GM12801 (cell line): ENCODE measurements around the gene STKLD1.

Experiments
- TF ChIP-seq, protein P1 (sequence below): IDR thresholded peaks from one replicate; pipeline ENCODE4 v1.5.1; 2011; ENCODE audit warnings: control low read depth; ENCODE audit not compliant: insufficient read length; ENCODE audit errors: extremely low read depth

Gene STKLD1

DNA sequence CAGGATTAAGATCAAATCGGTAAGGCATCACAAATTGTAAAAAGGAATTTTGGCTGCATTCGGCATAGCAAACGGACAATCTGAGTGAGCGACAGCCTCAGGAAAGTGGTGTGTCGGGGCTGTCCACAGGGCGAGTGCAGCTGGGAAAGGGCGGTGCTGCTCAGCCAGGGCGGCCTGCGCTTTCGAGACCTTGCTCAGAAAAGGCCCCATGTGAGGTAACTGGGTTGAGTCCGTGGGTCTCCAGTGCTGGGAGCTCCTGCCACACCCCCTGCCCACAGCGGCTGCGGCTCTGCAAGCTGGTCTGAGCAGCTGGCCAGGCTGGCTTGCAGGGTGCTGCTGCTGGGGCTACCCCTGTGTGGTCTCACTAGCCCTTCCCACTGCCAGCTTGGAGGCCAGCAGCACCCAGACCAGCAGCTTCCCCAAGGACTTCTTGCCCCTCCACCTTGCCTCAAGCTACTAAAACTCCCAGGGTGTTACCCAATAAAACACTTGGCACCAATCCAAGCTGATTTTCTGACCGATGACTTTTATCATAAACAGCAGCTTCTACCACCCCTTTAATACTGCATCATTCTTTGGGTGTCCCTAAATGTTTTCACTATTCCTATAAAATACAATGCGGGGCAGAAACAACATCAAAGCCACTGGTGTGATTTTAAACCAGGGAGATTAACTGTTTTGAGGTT lies 13.7 kb upstream of the STKLD1 start:
- TF ChIP-seq, protein P1, sequence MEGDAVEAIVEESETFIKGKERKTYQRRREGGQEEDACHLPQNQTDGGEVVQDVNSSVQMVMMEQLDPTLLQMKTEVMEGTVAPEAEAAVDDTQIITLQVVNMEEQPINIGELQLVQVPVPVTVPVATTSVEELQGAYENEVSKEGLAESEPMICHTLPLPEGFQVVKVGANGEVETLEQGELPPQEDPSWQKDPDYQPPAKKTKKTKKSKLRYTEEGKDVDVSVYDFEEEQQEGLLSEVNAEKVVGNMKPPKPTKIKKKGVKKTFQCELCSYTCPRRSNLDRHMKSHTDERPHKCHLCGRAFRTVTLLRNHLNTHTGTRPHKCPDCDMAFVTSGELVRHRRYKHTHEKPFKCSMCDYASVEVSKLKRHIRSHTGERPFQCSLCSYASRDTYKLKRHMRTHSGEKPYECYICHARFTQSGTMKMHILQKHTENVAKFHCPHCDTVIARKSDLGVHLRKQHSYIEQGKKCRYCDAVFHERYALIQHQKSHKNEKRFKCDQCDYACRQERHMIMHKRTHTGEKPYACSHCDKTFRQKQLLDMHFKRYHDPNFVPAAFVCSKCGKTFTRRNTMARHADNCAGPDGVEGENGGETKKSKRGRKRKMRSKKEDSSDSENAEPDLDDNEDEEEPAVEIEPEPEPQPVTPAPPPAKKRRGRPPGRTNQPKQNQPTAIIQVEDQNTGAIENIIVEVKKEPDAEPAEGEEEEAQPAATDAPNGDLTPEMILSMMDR = no peak

DNA sequence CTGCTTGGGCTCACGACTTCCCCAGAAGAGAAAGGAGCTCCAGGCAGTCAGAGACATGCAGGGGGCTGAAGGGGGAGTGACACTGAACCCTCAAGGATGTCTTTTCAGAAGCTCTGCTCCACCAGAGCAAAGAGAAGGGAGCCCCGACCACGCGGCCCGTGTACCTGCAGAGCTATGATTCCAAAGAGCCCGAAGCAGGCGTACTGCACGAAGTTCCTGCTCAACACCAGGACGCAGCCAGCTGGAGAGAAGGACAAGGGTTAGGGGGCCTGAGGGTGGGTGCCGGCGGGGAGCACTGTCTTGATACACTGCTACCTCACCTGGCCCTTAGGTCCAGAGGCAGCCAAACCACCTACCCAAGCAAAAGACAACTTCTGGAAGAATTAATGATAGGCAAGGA lies 9.7 kb upstream of the STKLD1 start:
- TF ChIP-seq, protein P1 = no peak

DNA sequence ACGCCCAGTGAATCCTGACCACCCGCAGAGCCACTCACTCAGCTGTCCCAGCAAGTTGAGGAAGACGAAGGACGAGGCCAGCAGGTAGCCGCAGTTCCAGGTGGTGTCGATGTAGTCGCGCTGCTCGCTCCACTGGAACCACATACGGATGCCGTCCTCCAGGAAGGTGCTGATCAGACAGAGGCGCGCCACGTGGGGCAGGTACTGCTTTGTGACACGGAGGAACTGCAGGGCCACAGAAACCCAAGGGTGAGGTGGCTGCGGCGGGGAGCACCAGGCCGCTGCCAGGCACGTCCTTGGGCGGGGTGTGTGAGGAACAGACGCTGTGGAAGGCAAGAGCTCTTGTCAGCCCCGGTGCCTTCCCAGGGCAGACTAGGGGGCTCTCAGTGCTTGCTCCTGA lies 8.9 kb upstream of the STKLD1 start:
- TF ChIP-seq, protein P1 = no peak

DNA sequence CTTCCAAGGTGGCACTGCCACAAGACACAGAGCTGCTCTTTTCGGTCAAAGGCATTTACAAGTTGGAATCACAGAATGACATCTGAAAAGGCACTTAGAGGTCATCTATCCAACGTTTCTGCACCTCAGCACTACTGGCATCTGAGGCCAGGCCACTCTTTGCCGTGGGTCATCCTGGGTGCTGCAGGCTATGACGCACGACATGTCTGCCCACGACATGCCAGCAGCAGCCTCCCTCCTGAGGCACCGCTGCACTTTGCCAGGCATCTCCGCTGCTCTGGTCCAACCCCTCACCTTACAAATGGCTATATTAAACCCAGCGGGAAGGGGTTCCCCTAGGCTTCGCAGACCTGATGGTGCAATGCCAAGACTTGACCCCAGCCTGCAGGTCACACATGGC lies 8.4 kb upstream of the STKLD1 start:
- TF ChIP-seq, protein P1 = no peak

DNA sequence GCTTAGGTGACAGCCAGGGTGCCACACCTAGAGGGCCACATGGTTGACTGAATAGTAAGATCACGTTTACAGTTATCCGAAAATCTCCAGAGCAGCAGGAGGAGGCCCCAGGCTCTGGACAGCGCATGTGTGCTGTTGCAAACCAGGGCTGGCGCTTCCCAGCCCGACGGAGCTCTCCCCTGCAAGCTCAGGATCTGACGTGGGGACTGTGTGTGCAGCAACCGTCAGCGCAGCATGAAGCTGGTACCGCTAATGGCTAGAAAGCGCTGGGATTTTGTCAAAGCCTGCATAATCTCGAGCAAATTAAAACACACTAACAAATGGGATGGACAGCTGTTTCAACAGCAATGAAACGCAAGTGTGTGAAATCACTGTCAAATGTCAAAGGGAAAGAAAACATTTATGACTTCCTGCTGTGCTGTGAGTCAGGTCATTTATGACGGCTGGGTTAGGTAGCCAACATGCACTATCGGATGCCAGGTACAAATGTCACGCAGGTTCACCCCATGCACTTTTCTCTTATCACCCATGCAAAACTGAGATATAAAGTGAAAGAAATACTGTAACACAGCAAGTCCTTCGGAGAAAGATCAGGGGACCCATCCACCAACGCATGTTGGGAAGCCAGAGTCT lies 7.8 kb upstream of the STKLD1 start:
- TF ChIP-seq, protein P1 = no peak

DNA sequence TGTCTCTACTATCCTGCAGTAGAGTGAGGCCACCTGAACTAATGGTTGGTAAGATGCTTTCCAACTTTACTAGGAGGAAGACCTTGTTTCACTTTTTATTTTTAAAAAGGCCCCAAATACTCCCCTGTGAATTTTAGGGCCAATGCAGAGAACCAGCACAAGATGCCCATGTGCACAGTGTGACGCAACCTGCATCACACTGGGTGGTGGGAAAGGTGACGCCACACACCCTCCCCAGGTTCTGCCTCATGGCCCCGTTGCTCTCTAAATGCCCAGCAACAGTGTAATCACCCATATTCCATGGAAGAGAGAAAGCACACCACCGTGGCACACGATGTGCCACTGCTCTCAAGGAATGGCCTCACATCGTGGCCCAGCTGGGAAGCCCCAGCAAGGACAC lies 6.7 kb upstream of the STKLD1 start:
- TF ChIP-seq, protein P1 = no peak

DNA sequence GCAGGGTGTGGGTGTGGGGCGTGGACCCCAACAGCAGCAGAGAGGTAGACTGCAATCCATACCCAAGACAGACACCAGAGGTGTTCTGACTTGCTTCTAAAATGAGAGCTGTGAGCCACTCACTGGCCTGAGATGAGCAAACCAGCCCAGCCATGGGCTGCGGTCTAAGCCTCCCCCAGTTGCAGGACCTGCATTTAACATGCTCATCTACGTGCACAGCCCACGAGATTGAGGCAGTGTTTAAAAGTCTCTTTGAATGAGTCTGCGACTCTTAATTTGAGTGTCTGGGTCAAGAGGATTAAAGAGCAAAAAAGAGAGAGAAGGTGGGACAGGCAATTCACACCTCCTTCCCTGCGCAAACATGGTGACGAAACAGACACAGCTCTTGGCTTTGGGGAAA lies 6.2 kb upstream of the STKLD1 start:
- TF ChIP-seq, protein P1 = no peak
